Fibroblast of lung (primary cell): ENCODE results near the gene FGGY.

Experiments used
- EZH2 ChIP-seq: IDR thresholded peaks from 2 replicates; pipeline ENCODE4 v1.5.1; 2012; ENCODE audit warnings: low read length, control low read depth, mild to moderate bottlenecking; ENCODE audit errors: missing control alignments
- TF ChIP-seq, protein P1 (sequence below), 2 donors: IDR thresholded peaks in 1 of 2; conservative IDR thresholded peaks in 1 of 2; 1 replicate in 1 of 2; 2 replicates in 1 of 2; pipeline ENCODE4 v1.5.1; 2011 to 2012; ENCODE audit warnings: low read length in 2 of 2, control low read depth in 1 of 2, inconsistent platforms in 1 of 2, low read depth in 1 of 2, mild to moderate bottlenecking in 1 of 2

DNA sequence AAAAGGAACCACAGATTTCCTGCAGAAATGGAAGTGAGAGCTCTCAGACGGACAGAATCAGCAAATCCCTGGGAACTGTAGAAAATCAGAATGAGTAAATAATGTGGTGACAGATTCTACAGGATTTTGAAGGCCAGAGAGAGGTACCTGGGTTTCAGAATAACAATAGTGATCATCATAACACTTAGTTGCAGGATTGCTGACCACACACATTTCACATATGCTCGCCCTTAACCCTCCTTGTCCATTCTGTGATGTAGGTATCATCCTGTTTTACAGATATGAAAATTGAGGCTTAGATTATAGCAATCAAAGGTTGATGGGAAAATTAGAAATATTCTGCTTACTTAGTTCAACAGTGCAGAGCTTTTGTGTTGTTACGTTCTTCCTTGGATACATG lies 419.9 kb downstream of the FGGY start:
- TF ChIP-seq, protein P1, sequence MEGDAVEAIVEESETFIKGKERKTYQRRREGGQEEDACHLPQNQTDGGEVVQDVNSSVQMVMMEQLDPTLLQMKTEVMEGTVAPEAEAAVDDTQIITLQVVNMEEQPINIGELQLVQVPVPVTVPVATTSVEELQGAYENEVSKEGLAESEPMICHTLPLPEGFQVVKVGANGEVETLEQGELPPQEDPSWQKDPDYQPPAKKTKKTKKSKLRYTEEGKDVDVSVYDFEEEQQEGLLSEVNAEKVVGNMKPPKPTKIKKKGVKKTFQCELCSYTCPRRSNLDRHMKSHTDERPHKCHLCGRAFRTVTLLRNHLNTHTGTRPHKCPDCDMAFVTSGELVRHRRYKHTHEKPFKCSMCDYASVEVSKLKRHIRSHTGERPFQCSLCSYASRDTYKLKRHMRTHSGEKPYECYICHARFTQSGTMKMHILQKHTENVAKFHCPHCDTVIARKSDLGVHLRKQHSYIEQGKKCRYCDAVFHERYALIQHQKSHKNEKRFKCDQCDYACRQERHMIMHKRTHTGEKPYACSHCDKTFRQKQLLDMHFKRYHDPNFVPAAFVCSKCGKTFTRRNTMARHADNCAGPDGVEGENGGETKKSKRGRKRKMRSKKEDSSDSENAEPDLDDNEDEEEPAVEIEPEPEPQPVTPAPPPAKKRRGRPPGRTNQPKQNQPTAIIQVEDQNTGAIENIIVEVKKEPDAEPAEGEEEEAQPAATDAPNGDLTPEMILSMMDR (conservative IDR thresholded peaks at IDR 0.05 in 1 of 2, IDR thresholded peaks at IDR 0.05 in 1 of 2; ENCODE audit: low read depth in 1 of 2, low read length in 2 of 2), result no peak
- no peak for TF ChIP-seq EZH2
